GM12892 (cell line): Measurements from ENCODE around the gene SAMSN1.

Experiments used
- POLR2A ChIP-seq: IDR thresholded peaks from 2 replicates; pipeline ENCODE4 v1.6.1; 2011; ENCODE audit warnings: low read depth, low read length, control low read depth
- POLR2AphosphoS5 ChIP-seq: IDR thresholded peaks from 2 replicates; pipeline ENCODE4 v1.6.1; 2011; ENCODE audit warnings: low read depth, low read length, control low read depth
- TAF1 ChIP-seq: IDR thresholded peaks from 2 replicates; pipeline ENCODE4 v1.6.1; 2011; ENCODE audit warnings: low read depth, mild to moderate bottlenecking, control low read depth, low read length, borderline replicate concordance

DNA sequence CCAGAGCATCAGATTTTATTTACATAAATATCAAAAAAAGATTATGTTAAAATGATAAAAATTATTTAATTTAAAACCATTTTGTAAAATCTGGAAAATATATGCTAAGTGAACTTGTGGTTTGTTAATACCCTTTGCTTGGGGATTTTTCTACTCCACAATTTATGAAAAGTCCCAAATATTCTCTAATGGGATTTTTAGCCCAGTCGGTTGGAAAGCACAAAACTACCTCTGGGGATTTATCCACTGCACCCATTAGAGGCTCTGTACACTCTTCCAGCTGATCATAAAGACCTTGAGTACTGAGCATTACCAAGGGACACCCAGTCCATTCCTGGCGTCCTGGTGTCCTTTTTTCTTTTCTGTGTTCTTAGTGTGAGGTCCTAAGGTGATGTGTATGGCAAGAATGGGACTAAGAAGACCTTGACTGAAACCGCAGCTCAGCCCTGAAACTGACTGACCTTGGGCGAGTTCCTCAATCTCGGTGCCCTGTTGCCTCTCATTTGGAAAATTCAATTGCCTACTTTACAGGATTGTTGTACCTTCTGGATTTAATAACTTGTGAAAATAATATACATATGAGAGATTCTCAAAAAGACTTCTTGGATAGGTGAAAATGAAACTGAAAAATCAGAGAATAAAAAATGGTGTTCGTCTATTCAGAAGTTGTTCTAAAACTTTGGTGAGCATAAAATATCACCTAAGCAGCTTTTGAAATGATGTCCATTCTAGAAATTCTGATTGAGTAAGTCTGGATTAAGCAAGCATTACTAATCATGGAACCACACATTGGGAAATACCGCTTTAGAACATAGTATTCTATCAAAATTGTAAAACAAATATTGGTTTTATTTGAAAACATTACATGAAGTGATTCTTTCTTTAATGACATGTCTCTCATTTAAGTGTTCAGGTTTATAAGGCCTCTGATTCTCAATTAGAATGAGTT lies 21.5 kb upstream of the SAMSN1 start:
- TF ChIP-seq POLR2AphosphoS5: no peak
- TF ChIP-seq POLR2A: no peak
- no peak for TF ChIP-seq TAF1
